SK-N-SH (cell line): ENCODE data around the gene FAM50B. TPM values are rescaled to one million over a fixed set of nuclear protein-coding genes. Genes with fewer than 3 reads are reported as not detected.

Experiments used
- CTCF ChIA-PET: fragments of 300-600, 350-600 bp; formaldehyde crosslinking; extraction: SDS; loops from one replicate; lab custom pipeline; 2021; lab: Yijun Ruan, JAX
- POLR2A ChIA-PET: fragments of 350-600 bp; sonication (Branson Sonifier 250); formaldehyde crosslinking; extraction: SDS; loops from one replicate; lab custom pipeline; 2020; ENCODE audit warnings: antibody characterized with exemption, inconsistent platforms; lab: Yijun Ruan, JAX
- DNase-seq: peaks from one replicate; pipeline ENCODE4 v3.0.0; 2012
- H2AFZ ChIP-seq: fragments of 200-600 bp; sonication (generic); 2 replicates; pipeline ENCODE4 v1.8.1; 2016; ENCODE audit warnings: antibody characterized with exemption, mild to moderate bottlenecking, low read depth
- H3F3A ChIP-seq: fragments of 200-600 bp; sonication (generic); replicated peaks from 2 replicates; pipeline ENCODE3; 2016; ENCODE audit warnings: antibody characterized with exemption, mild to moderate bottlenecking; ENCODE audit not compliant: insufficient read depth
- H3K27ac ChIP-seq, 2 experiments: fragments of 200-500 bp in 1 of 2; fragments of 200-600 bp in 1 of 2; sonication (Bioruptor generic) in 1 of 2; sonication (generic), shearing (Covaris generic) in 1 of 2; 2 replicates each; pipeline versions ENCODE4 v1.5.1 to v1.6.1; 2014 to 2016; ENCODE audit warnings: low read depth in 2 of 2, inconsistent platforms in 1 of 2, low read length in 1 of 2, mild to moderate bottlenecking in 1 of 2, mixed read lengths in 1 of 2
- H3K27me3 ChIP-seq: fragments of 200-600 bp; sonication (generic), shearing (Covaris generic); 2 replicates; pipeline ENCODE4 v1.6.1; 2016; ENCODE audit warnings: mixed run types; ENCODE audit not compliant: insufficient read depth
- H3K36me3 ChIP-seq, 2 experiments: fragments of 200-500 bp in 1 of 2; fragments of 200-600 bp in 1 of 2; sonication (Bioruptor generic) in 1 of 2; sonication (generic) in 1 of 2; replicated peaks in 1 of 2; 2 replicates each; pipeline versions ENCODE3 to v1.5.1; 2014 to 2016; ENCODE audit warnings: low read length in 1 of 2, mild to moderate bottlenecking in 1 of 2; ENCODE audit not compliant: insufficient read depth in 2 of 2, control insufficient read depth in 1 of 2
- H3K4me1 ChIP-seq, 2 experiments: fragments of 200-500 bp in 1 of 2; fragments of 200-600 bp in 1 of 2; sonication (Bioruptor generic) in 1 of 2; sonication (generic), shearing (Covaris generic) in 1 of 2; 2 replicates each; pipeline versions ENCODE4 v1.5.1 to v1.6.1; 2014 to 2016; ENCODE audit warnings: low read depth in 1 of 2, low read length in 1 of 2, mixed run types in 1 of 2; ENCODE audit not compliant: insufficient read depth in 2 of 2, control insufficient read depth in 1 of 2
- H3K4me2 ChIP-seq: fragments of 200-600 bp; sonication (generic), shearing (Covaris generic); 2 replicates; pipeline ENCODE4 v1.6.1; 2017; ENCODE audit warnings: mixed run types
- H3K4me3 ChIP-seq, 2 experiments: fragments of 200-500 bp in 1 of 2; fragments of 200-600 bp in 1 of 2; sonication (Bioruptor generic) in 1 of 2; sonication (generic), shearing (Covaris generic) in 1 of 2; 2 replicates each; pipeline versions ENCODE4 v1.5.1 to v1.8.1; 2014 to 2016; ENCODE audit warnings: low read depth in 2 of 2, inconsistent platforms in 1 of 2, low read length in 1 of 2, mild to moderate bottlenecking in 1 of 2, mixed read lengths in 1 of 2, moderate library complexity in 1 of 2
- H3K79me2 ChIP-seq: fragments of 200-600 bp; sonication (generic); 2 replicates; pipeline ENCODE4 v1.8.1; 2017; ENCODE audit warnings: mild to moderate bottlenecking; ENCODE audit not compliant: insufficient read depth
- H3K9ac ChIP-seq: fragments of 200-600 bp; sonication (generic); 2 replicates; pipeline ENCODE4 v1.6.1; 2017; ENCODE audit warnings: mixed run types
- H3K9me2 ChIP-seq: fragments of 200-600 bp; sonication (generic); 2 replicates; pipeline ENCODE4 v1.6.1; 2017; ENCODE audit warnings: mixed run types
- H3K9me3 ChIP-seq: fragments of 200-600 bp; sonication (generic); 2 replicates; pipeline ENCODE4 v1.6.1; 2017; ENCODE audit warnings: mixed run types, mild to moderate bottlenecking, moderate library complexity
- H4K20me1 ChIP-seq: fragments of 200-600 bp; sonication (generic); 2 replicates; pipeline ENCODE4 v1.6.1; 2017; ENCODE audit warnings: mild to moderate bottlenecking, mixed run types; ENCODE audit not compliant: insufficient read depth
- EP300 ChIP-seq, 2 experiments: IDR thresholded peaks; 2 replicates each; pipeline versions ENCODE4 v1.4.0 to v1.6.1; 2012; ENCODE audit warnings: borderline replicate concordance in 1 of 2, low read depth in 1 of 2, low read length in 1 of 2
- FOSL2 ChIP-seq: IDR thresholded peaks from 2 replicates; pipeline ENCODE4 v1.4.0; 2012; ENCODE audit warnings: low read depth, mild to moderate bottlenecking, moderate library complexity, borderline replicate concordance
- FOXM1 ChIP-seq: IDR thresholded peaks from 2 replicates; pipeline ENCODE4 v1.4.0; 2012; ENCODE audit warnings: low read depth, mild to moderate bottlenecking
- JUND ChIP-seq: IDR thresholded peaks from 2 replicates; pipeline ENCODE4 v1.4.0; 2012
- MEF2A ChIP-seq: IDR thresholded peaks from 2 replicates; pipeline ENCODE4 v1.4.0; 2012; ENCODE audit warnings: low read depth, borderline replicate concordance
- MXI1 ChIP-seq: IDR thresholded peaks from 2 replicates; pipeline ENCODE4 v1.6.1; 2012; ENCODE audit warnings: mild to moderate bottlenecking, low read depth, low read length, improper control_type of control experiment
- NFIC ChIP-seq: IDR thresholded peaks from 2 replicates; pipeline ENCODE4 v1.4.0; 2012; ENCODE audit warnings: borderline replicate concordance
- POLR2AphosphoS5 ChIP-seq: IDR thresholded peaks from 2 replicates; pipeline ENCODE4 v1.6.1; 2012; ENCODE audit warnings: low read depth, low read length
- TCF12 ChIP-seq: IDR thresholded peaks from 2 replicates; pipeline ENCODE4 v1.4.0; 2012
- TEAD4 ChIP-seq: IDR thresholded peaks from 2 replicates; pipeline ENCODE4 v1.4.0; 2012; ENCODE audit warnings: mild to moderate bottlenecking, borderline replicate concordance; ENCODE audit not compliant: insufficient read depth
- WGBS: methylation state at CpG from one replicate; pipeline ENCODE4 v1.1.6; 2017; ENCODE audit warnings: low lambda C conversion rate; 5-methylcytosine and 5-hydroxymethylcytosine counted together
- polyA plus RNA-seq, 3 experiments: library from polyadenylated mRNA; depleted of rRNA; stranded (reverse); fragments of >200 nt; gene quantifications; 2 replicates each; pipeline ENCODE4 v1.2.3, GENCODE V29; 2012
- TF ChIP-seq, protein P1 (sequence below): fragments of 150-350 bp; IDR thresholded peaks from 2 replicates; pipeline ENCODE4 v1.6.1; 2017; ENCODE audit warnings: antibody characterized with exemption, low read length, low read depth, borderline replicate concordance
- TF ChIP-seq, protein P2 (sequence below): IDR thresholded peaks from 2 replicates; pipeline ENCODE4 v1.4.0; 2012; ENCODE audit warnings: low read depth
- TF ChIP-seq, protein P3 (sequence below): IDR thresholded peaks from 2 replicates; pipeline ENCODE4; 2012
- TF ChIP-seq, protein P4 (sequence below): IDR thresholded peaks from 2 replicates; pipeline ENCODE4 v1.4.0; 2012; ENCODE audit warnings: low read depth, borderline replicate concordance

The FAM50B gene
- polyA plus RNA-seq, 1 of the 3 experiments (the other 2 are of a cell fraction): 13.8 TPM

DNA sequence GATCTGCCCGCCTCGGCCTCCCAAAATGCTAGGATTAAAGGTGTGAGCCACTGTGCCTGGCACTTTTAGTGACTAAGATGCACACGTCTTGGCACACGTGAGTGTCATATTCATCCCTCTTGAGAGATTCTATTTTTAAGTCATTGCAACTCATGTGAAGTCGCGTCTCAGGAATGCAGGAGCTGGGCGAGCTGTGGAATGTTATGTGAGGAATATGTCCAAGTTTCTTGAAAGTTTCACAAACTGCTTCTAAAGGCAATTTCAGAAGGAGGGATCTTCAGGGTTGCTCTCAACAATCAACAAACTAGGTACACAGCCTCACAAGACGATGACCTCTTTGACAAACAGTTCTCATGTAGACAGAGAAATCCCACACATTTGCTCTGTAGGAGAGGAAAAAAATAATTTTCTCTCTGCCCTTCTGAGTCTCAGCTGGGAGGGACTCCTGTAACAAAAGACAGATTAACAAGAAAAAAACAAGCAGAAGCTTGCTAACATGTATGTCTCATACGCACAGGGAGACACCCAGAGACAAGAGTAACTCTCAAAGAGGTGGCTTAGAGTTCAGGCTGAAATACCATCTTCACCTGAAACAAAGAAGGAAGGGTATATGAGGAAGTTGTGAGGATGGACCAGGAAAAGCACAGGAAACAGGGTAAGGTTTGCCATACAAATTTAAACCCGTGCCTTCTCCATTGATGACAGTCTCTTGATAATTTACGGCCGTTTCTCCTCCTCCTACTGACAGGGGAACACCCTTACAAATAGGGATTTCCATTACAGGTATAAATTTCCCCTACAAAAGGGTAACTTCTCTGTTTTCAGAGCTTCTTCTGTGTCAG, 45.3 kb upstream of the FAM50B start:
- no peak for DNase-seq
- no peaks in the 10 kb centered on the region for H3K27me3 ChIP-seq
- H3K4me3 ChIP-seq: no peak overlapping the region
- peak overlapping the region; percentile 71 for H3K4me2 ChIP-seq
- ChIA-PET CTCF (no interaction called here), POLR2A (interaction anchor here (0.7 kb wide), 1 partner anchor 345 kb away, joined by 3 read pairs; no protein-coding TSS in a partner anchor)
- TF ChIP-seq TEAD4: peak; percentile 74
- TF ChIP-seq EP300 (IDR thresholded peaks at IDR 0.05; ENCODE audit: borderline replicate concordance in 1 of 2, low read depth in 1 of 2, low read length in 1 of 2): peak in 1 of 2 experiments; percentile 64; a peak in 2 of 4 replicates
- TF ChIP-seq JUND: peak; percentile 65
- peak; percentile 59; the same call in 1 of the 2 replicates for TF ChIP-seq FOSL2
- TF ChIP-seq MEF2A: peak; percentile 97
- peak; percentile 23; the same call in 1 of the 2 replicates for TF ChIP-seq POLR2AphosphoS5
- TF ChIP-seq, protein P1, sequence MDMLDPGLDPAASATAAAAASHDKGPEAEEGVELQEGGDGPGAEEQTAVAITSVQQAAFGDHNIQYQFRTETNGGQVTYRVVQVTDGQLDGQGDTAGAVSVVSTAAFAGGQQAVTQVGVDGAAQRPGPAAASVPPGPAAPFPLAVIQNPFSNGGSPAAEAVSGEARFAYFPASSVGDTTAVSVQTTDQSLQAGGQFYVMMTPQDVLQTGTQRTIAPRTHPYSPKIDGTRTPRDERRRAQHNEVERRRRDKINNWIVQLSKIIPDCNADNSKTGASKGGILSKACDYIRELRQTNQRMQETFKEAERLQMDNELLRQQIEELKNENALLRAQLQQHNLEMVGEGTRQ: no peak
- no peak for TF ChIP-seq MXI1
- no peak for TF ChIP-seq FOXM1
- TF ChIP-seq, protein P2, sequence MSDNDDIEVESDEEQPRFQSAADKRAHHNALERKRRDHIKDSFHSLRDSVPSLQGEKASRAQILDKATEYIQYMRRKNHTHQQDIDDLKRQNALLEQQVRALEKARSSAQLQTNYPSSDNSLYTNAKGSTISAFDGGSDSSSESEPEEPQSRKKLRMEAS: peak; percentile 81
- TF ChIP-seq NFIC: peak; percentile 69
- TF ChIP-seq, protein P3, sequence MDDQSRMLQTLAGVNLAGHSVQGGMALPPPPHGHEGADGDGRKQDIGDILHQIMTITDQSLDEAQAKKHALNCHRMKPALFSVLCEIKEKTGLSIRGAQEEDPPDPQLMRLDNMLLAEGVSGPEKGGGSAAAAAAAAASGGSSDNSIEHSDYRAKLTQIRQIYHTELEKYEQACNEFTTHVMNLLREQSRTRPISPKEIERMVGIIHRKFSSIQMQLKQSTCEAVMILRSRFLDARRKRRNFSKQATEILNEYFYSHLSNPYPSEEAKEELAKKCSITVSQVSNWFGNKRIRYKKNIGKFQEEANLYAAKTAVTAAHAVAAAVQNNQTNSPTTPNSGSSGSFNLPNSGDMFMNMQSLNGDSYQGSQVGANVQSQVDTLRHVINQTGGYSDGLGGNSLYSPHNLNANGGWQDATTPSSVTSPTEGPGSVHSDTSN: peak; percentile 67
- peak; percentile 79 for TF ChIP-seq TCF12
- TF ChIP-seq, protein P4, sequence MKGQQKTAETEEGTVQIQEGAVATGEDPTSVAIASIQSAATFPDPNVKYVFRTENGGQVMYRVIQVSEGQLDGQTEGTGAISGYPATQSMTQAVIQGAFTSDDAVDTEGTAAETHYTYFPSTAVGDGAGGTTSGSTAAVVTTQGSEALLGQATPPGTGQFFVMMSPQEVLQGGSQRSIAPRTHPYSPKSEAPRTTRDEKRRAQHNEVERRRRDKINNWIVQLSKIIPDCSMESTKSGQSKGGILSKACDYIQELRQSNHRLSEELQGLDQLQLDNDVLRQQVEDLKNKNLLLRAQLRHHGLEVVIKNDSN: peak; percentile 47; the same call in 1 of the 2 replicates
- WGBS: 21% methylated on average over 12 of the region's 12 CpGs
- H3K9ac ChIP-seq: peak overlapping the region; percentile 74
- peak overlapping the region; percentile 75 to 94; a peak in 3 of 4 replicates for H3K27ac ChIP-seq
- H2AFZ ChIP-seq: peak overlapping the region; percentile 59; the same call in 1 of the 2 replicates
- H3K9me2 ChIP-seq: no peaks in the 10 kb centered on the region
- no peaks in the 10 kb centered on the region for H3K79me2 ChIP-seq
- peaks cover 3 to 33% of the 10 kb centered on the region in 2 experiments; a peak in 3 of 4 replicates for H3K4me1 ChIP-seq
- H4K20me1 ChIP-seq: no peaks in the 10 kb centered on the region
- H3K9me3 ChIP-seq: no peaks in the 10 kb centered on the region
- H3F3A ChIP-seq: peaks cover 34% of the 10 kb centered on the region
- no peaks in the 10 kb centered on the region for H3K36me3 ChIP-seq
